Lower leg skin (tissue), 3 donors: ENCODE measurements around the gene SMARCE1.

ENCODE experiments used
- POLR2A ChIP-seq, 2 donors: fragments of 450-650 bp; IDR thresholded peaks; one replicate each; pipeline ENCODE4 v1.6.1; 2016 to 2017; ENCODE audit warnings: antibody characterized with exemption in 2 of 2, mild to moderate bottlenecking in 1 of 2, moderate library complexity in 1 of 2
- TF ChIP-seq, protein P1 (sequence below), 3 donors: fragments of 450-650 bp; IDR thresholded peaks; one replicate each; pipeline ENCODE4 v1.5.1; 2016; ENCODE audit warnings: antibody characterized with exemption in 3 of 3, mild to moderate bottlenecking in 3 of 3, moderate library complexity in 2 of 3

DNA sequence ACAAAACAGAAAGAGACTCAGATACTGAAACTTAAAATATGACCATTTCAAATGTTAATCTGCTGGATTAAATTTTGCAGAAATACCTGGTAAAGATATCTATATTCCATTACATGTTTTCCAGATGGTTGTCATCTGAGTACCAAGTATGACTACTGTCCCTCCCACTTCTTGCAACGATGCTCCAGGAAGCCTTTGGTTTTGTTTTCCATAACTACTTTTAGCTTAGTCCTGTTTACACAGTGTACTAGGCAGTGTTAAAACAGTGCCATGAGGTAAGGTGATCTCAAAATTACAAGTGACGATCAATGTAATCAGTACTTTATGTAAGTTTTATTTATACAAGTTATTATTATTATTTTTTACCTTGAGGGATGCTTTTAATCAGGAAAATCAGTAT, 17.8 kb downstream of the SMARCE1 start:
- TF ChIP-seq, protein P1, sequence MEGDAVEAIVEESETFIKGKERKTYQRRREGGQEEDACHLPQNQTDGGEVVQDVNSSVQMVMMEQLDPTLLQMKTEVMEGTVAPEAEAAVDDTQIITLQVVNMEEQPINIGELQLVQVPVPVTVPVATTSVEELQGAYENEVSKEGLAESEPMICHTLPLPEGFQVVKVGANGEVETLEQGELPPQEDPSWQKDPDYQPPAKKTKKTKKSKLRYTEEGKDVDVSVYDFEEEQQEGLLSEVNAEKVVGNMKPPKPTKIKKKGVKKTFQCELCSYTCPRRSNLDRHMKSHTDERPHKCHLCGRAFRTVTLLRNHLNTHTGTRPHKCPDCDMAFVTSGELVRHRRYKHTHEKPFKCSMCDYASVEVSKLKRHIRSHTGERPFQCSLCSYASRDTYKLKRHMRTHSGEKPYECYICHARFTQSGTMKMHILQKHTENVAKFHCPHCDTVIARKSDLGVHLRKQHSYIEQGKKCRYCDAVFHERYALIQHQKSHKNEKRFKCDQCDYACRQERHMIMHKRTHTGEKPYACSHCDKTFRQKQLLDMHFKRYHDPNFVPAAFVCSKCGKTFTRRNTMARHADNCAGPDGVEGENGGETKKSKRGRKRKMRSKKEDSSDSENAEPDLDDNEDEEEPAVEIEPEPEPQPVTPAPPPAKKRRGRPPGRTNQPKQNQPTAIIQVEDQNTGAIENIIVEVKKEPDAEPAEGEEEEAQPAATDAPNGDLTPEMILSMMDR (IDR thresholded peaks at IDR 0.05): no peak
- no peak for TF ChIP-seq POLR2A (IDR thresholded peaks at IDR 0.05)
